ENCODE results near the gene PSAP. TPM values are rescaled to one million over a fixed set of nuclear protein-coding genes. Genes with fewer than 3 reads are reported as not detected.
"Not testable (repeated sequence)": the region's sequence is repeated elsewhere in the genome, so short reads cannot be mapped to it uniquely, and the experiment has no call there.

Gene PSAP
- total RNA-seq, 1 donor = 1,522 TPM

GRCh38 chr10:71881307-71881624 is 30.2 kb upstream of the PSAP start:
- peaks cover 43% of the 10 kb centered on the region for H3K4me1 ChIP-seq (ENCODE audit: insufficient read depth, low read length)

GRCh38 chr10:71880425-71881306 is 29.6 kb upstream of the PSAP start:
- Histone ChIP-seq H3K27me3 (ENCODE audit: insufficient read depth, low read length) (no peaks in the 10 kb centered on the region), H3K4me3 (ENCODE audit: low read length) (no peak overlapping the region), H3K9me3 (ENCODE audit: low read depth, low read length) (no peaks in the 10 kb centered on the region), H3K4me1 (ENCODE audit: insufficient read depth, low read length) (peaks cover 43% of the 10 kb centered on the region)

More at GRCh38 chr10:71881307-71881624, 30.2 kb upstream of the PSAP start:
- not testable (repeated sequence) for H3K27me3 ChIP-seq (ENCODE audit: insufficient read depth, low read length); H3K9me3 ChIP-seq (ENCODE audit: low read depth, low read length); H3K4me3 ChIP-seq (ENCODE audit: low read length)

DNA sequence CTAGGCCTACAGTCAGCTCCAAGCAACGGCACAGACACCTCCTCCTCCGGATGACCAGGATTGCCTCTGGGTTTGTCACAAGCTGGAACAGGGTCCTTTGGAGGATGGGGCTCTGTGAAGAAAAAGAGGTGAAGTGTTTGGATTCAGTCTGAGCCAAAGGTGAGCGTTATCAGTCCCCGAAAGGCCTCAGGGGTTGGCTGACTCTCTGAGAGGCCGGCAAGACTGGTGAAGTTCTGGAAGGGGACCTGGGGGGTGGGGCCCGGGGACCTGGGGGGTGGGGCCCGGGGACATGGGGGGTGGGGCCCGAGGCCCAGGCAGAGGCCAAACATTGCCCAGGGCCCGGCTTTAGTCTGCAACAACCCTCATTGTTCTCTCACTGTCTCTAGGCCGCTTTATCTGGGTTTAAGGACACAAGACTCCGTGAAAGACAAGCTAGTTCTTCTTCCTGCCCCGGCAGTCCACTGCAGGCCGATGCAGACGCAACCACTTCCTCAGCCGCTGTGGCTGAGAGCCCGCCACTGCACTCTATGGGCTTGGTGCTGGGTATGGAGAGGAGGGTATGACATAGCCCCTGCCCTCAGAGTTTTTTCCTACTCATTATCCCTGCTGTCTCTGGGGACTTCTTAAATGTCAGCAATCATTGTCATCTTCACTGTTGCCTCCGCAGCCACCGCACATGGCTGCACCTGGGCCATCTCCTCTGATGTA is 27.4 kb upstream of the PSAP start:
- peaks cover 44% of the 10 kb centered on the region for H3K4me1 ChIP-seq (ENCODE audit: insufficient read depth, low read length)
- H3K27me3 ChIP-seq (ENCODE audit: insufficient read depth, low read length) = no peaks in the 10 kb centered on the region
- H3K4me3 ChIP-seq (ENCODE audit: low read length) = no peak overlapping the region
- no peaks in the 10 kb centered on the region for H3K9me3 ChIP-seq (ENCODE audit: low read depth, low read length)

DNA sequence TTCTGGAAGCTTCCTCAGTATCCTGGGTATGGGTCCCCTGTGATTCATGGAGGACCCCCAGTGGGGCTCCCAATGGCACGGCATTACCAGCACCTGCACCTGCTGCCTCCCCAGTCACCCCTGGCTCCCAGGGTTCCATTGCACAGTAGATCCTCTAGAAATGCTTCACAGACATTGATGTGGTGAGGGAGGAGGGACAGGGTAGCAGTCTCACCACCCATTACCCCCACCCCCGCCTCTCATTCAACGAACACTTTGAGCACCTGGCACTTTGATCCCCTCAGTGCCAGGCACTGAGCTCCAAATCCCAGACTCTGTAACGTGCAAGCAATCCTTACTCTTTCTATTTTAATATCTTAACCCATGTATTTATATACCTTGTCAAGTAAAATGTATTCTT is 26.8 kb upstream of the PSAP start:
- Histone ChIP-seq H3K4me3 (ENCODE audit: low read length) (no peak overlapping the region), H3K9me3 (ENCODE audit: low read depth, low read length) (no peaks in the 10 kb centered on the region)

GRCh38 chr10:71874680-71875354 is 23.8 kb upstream of the PSAP start:
- not testable (repeated sequence) for H3K27me3 ChIP-seq (ENCODE audit: insufficient read depth, low read length); H3K9me3 ChIP-seq (ENCODE audit: low read depth, low read length); H3K4me3 ChIP-seq (ENCODE audit: low read length)
- H3K4me1 ChIP-seq (ENCODE audit: insufficient read depth, low read length) = peaks cover 37% of the 10 kb centered on the region

More for the DNA sequence above, 26.8 kb upstream of the PSAP start:
- peaks cover 39% of the 10 kb centered on the region for H3K4me1 ChIP-seq (ENCODE audit: insufficient read depth, low read length)
- H3K27me3 ChIP-seq (ENCODE audit: insufficient read depth, low read length) = no peaks in the 10 kb centered on the region

DNA sequence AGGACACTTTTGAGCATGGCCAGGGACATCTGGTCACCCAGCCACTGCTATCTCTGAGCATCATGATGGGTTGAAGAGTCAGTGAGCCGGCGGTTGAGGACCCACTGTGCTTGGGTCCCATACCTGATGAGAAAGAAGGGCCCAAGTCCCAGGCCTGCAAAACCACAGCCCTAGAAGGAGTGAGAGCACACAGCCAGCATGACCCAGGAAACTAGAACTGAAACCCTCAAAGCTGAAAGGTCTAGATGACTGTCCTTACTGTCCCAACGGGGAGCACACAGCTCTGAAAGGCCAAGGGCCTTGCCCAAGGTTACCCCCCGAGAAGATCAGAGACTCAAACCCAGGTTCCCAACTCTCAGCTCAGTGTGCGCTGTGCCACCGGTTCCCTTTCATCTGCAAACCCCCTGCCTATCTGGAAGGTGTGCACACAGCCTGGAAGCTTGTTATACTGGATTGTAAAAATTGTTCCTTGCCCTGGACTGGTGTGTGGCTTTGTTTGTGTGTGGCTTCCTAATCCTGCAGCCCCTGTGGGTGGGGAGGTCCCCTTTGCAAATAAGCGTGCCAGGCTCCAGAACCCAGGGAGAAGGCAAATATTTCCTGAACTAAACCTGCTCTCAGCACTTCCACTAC is 22.6 kb upstream of the PSAP start:
- H3K9me3 ChIP-seq (ENCODE audit: low read depth, low read length) = no peaks in the 10 kb centered on the region
- H3K4me1 ChIP-seq (ENCODE audit: insufficient read depth, low read length) = peaks cover 34% of the 10 kb centered on the region
- no peaks in the 10 kb centered on the region for H3K27me3 ChIP-seq (ENCODE audit: insufficient read depth, low read length)
- H3K4me3 ChIP-seq (ENCODE audit: low read length) = no peak overlapping the region

- peaks cover 45% of the 10 kb centered on the region for H3K4me1 ChIP-seq (ENCODE audit: insufficient read depth, low read length)
- H3K27me3 ChIP-seq (ENCODE audit: insufficient read depth, low read length); H3K4me3 ChIP-seq (ENCODE audit: low read length); H3K9me3 ChIP-seq (ENCODE audit: low read depth, low read length): not testable (repeated sequence)
Measured at GRCh38 chr10:71869601-71870000, 18.6 kb upstream of the PSAP start.

DNA sequence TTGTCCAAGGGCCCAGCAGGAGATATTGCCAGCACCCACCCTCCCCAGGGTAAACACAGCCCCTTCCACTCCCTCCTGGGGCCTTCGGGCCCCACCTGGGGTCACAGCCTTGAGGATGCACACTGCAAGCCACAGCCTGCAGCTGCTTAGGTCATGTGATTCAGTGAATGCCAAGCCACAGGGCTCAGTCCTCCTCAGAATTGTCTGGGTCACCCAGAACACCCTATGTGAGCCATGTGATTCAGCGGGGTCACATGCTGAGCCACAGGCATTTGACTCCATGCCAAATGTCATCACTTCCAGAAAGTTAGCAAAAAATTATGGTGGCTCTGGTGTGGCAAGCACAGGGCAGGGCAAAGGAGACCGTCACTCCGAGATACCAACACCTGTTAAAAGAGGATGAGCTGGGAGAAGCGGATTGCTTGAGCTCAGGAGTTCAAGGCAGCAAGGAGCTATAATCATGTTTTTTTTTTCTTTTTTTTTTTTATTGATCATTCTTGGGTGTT is 17.2 kb upstream of the PSAP start:
- Histone ChIP-seq H3K9me3 (ENCODE audit: low read depth, low read length) (no peaks in the 10 kb centered on the region), H3K4me1 (ENCODE audit: insufficient read depth, low read length) (peaks cover 37% of the 10 kb centered on the region), H3K27me3 (ENCODE audit: insufficient read depth, low read length) (no peaks in the 10 kb centered on the region), H3K4me3 (ENCODE audit: low read length) (no peak overlapping the region)

GRCh38 chr10:71865561-71866041 is 14.6 kb upstream of the PSAP start:
- no peaks in the 10 kb centered on the region for H3K9me3 ChIP-seq (ENCODE audit: low read depth, low read length)
- no peaks in the 10 kb centered on the region for H3K27me3 ChIP-seq (ENCODE audit: insufficient read depth, low read length)
- peaks cover 42% of the 10 kb centered on the region for H3K4me1 ChIP-seq (ENCODE audit: insufficient read depth, low read length)
- H3K4me3 ChIP-seq (ENCODE audit: low read length) = no peak overlapping the region

DNA sequence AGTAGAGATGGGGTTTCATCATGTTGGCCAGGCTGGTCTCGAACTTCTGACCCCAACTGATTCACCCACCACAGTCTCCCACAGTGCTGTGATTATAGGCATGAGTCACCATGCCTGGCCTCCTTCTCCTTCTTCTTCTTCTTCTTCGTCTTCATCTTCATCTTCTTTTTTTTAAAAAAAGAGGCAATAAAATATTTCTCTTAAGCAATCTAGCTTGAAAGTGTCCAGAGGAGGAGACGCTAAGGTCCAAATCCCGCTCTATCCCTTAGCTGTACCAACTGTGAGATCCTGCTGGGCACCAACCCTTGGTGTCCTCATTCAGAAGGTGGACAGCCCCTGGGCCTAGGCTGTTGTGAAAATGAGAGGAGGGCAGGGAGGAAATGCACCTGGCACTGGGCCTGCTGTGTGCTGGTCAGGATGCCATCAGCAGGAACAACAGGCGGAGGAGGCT is 13.9 kb upstream of the PSAP start:
- Histone ChIP-seq H3K4me3 (ENCODE audit: low read length) (no peak overlapping the region), H3K27me3 (ENCODE audit: insufficient read depth, low read length) (no peaks in the 10 kb centered on the region), H3K9me3 (ENCODE audit: low read depth, low read length) (no peaks in the 10 kb centered on the region), H3K4me1 (ENCODE audit: insufficient read depth, low read length) (peaks cover 48% of the 10 kb centered on the region)

- Histone ChIP-seq H3K4me3 (ENCODE audit: low read length) (no peak overlapping the region), H3K27me3 (ENCODE audit: insufficient read depth, low read length) (no peaks in the 10 kb centered on the region), H3K9me3 (ENCODE audit: low read depth, low read length) (no peaks in the 10 kb centered on the region), H3K4me1 (ENCODE audit: insufficient read depth, low read length) (peaks cover 56% of the 10 kb centered on the region)
Measured at GRCh38 chr10:71863203-71863602, 12.2 kb upstream of the PSAP start.

DNA sequence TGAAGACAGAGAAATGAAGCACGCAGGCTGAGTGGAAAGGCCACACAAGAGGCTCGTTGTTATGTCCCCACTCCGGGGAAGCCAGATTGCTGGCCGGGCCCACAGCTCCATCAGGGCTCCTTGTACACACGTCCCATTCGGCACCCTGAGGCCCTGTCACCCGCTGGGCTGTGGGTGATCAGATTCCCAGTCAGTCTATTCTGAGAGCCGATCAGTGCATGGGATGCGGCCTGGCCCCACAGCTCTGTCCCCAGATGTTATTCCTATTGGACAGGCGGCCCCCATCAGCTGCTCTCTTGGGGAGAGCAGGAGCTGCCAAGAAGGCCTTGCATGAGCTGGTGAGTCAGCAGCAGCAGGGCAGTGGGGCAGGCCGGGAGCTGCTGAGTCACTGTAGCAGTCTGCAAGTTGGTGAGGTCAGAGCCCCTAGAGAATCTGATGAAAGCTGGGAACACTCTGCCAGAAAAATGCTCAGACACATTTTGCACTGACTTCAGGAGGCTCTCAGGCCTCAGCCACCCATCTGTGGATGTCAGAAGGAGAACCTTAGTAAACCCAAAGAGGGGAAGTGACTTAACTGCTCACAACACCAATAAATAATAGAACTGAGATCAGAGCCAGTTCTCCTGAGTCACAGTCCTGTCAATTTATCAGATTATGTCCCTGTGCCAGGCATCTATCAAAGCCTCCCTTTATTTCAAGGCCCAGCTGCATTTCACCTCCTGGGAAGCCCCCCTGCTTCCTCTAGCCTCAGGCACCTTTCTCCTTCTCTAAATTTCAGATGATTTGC is 9.4 kb upstream of the PSAP start:
- Histone ChIP-seq H3K4me1 (ENCODE audit: insufficient read depth, low read length) (peaks cover 55% of the 10 kb centered on the region), H3K27me3 (ENCODE audit: insufficient read depth, low read length) (no peaks in the 10 kb centered on the region), H3K9me3 (ENCODE audit: low read depth, low read length) (no peaks in the 10 kb centered on the region), H3K4me3 (ENCODE audit: low read length) (no peak overlapping the region)

- H3K4me1 ChIP-seq (ENCODE audit: insufficient read depth, low read length) = peaks cover 45% of the 10 kb centered on the region
- no peaks in the 10 kb centered on the region for H3K9me3 ChIP-seq (ENCODE audit: low read depth, low read length)
Measured at GRCh38 chr10:71857934-71858890, 7.2 kb upstream of the PSAP start.

More at GRCh38 chr10:71857934-71858890, 7.2 kb upstream of the PSAP start:
- Histone ChIP-seq H3K27me3 (ENCODE audit: insufficient read depth, low read length) (no peaks in the 10 kb centered on the region), H3K4me3 (ENCODE audit: low read length) (no peak overlapping the region)

All from mononuclear cell (primary cell).